Gastroesophageal sphincter (tissue), 3 donors: ENCODE measurements around the gene DIPK1A.

Experiments
- POLR2AphosphoS5 ChIP-seq: sonication (generic); formaldehyde crosslinking; IDR thresholded peaks from one replicate; pipeline ENCODE4 v1.6.1; 2017; ENCODE audit warnings: antibody characterized with exemption
- TF ChIP-seq, protein P1 (sequence below), 4 experiments: fragments of 200-600 bp in 2 of 4; fragments of 450-650 bp in 2 of 4; sonication (generic) in 1 of 4; IDR thresholded peaks; one replicate each; pipeline ENCODE4 v1.5.1; 2017 to 2019; ENCODE audit warnings: antibody characterized with exemption in 4 of 4, mild to moderate bottlenecking in 2 of 4, moderate library complexity in 2 of 4

DNA sequence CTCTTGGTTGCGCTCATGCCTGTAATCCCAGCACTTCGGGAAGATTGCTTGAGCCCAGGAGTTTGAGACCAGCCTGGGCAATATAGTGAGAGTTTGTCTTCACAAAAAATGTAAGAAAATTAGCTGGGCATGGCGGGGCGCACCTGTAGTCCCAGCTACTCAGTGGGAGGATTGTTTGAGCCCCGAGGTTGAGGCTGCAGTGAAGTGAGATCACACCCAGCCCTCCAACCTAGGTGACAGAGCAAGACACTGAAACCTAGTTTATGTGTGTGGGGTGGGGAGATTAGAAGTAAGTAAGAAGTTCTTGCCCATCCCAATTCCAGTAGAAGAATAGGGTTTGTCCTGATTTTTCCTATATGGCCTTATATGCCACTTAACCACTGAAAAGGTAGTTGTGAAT lies 127.4 kb downstream of the DIPK1A start:
- TF ChIP-seq, protein P1, sequence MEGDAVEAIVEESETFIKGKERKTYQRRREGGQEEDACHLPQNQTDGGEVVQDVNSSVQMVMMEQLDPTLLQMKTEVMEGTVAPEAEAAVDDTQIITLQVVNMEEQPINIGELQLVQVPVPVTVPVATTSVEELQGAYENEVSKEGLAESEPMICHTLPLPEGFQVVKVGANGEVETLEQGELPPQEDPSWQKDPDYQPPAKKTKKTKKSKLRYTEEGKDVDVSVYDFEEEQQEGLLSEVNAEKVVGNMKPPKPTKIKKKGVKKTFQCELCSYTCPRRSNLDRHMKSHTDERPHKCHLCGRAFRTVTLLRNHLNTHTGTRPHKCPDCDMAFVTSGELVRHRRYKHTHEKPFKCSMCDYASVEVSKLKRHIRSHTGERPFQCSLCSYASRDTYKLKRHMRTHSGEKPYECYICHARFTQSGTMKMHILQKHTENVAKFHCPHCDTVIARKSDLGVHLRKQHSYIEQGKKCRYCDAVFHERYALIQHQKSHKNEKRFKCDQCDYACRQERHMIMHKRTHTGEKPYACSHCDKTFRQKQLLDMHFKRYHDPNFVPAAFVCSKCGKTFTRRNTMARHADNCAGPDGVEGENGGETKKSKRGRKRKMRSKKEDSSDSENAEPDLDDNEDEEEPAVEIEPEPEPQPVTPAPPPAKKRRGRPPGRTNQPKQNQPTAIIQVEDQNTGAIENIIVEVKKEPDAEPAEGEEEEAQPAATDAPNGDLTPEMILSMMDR (IDR thresholded peaks at IDR 0.05), result no peak
- no peak for TF ChIP-seq POLR2AphosphoS5
